DMS53 treated with DMSO at 0.1 percent for 48 hours (cell line): ENCODE results near the gene C1QL3.

Source experiments
- DNase-seq: peaks from one replicate; lab custom pipeline; 2025; ENCODE audit not compliant: unreplicated experiment; lab: John Stamatoyannopoulos, UW

The C1QL3 gene

GRCh38 chr10:16521311-16522016 lies at the start of gene C1QL3:
Gene C1QL3 (minus strand): TSS chr10:16521879. CDS start chr10:16521065, 814 bp downstream.
- no peak for DNase-seq

DNA sequence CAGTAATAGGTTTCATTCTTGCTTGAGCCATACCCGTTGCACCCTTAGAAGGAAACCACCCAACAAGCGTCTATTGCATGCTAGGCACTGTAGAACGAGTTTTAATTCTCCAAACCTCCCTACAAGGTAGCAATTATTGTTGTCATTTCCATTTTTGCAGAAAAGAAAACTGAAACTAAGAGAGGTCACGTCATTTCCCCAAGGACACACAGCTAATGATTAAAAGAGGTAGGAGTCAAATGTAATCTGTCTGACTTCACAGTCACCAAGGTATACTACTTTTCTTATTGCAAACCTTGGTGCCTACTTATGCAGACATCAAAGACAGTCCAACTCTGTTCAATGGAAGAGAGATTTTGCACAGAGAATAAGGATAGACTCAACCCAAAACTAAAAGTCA lies 49.1 kb upstream of the C1QL3 start:
- no peak for DNase-seq

GRCh38 chr10:16566202-16566805 lies 44.6 kb upstream of the C1QL3 start:
- no peak for DNase-seq

GRCh38 chr10:16565604-16566003 lies 43.9 kb upstream of the C1QL3 start:
- DNase-seq = no peak

DNA sequence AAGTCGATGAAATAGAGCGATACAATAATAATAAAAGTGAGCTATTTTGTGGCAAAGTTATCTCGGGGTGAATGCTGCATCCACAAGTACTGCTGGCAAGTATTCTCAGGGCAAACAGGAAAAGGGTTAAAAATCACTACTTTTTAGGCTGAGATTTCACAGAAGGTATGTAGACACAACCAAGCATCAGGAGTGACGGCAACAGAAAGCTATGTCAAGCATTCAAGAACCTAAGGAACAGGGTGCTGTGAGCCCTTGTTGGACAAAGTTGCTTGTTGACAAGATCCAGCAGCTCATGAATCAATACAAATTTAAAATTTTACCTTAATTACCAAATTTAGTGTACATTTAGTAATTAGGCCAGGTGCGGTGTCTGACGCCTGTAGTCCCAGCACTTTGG lies 41.2 kb upstream of the C1QL3 start:
- DNase-seq = no peak

DNA sequence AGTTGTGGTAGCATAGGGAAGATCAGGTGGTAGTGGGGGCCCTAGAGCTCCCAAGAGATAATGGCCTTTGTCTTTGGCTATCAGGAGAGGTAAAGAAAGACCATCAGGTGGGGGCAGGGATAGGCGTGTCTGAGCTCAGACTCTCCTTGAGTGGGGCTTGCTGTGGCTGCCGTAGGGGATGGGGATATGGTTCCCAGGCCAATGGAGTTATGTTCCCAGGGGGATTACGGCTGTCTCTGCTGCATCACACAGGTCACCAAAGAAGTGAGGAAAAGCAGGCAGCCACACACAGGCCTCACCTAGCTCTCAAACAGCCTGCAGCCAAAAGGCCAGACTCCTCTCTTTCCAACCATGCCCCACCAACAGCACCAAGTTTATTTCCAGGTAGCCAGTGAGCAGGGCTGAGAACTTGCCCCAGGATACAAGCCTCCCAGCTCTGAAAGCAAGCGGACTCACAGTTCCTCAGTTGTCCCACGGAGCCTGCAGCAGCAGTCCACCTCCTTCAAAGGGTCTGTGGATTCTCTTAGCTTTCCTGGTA lies 37.6 kb upstream of the C1QL3 start:
- no peak for DNase-seq

- DNase-seq = no peak
Observed at GRCh38 chr10:16547973-16548372, 26.3 kb upstream of the C1QL3 start.

DNA sequence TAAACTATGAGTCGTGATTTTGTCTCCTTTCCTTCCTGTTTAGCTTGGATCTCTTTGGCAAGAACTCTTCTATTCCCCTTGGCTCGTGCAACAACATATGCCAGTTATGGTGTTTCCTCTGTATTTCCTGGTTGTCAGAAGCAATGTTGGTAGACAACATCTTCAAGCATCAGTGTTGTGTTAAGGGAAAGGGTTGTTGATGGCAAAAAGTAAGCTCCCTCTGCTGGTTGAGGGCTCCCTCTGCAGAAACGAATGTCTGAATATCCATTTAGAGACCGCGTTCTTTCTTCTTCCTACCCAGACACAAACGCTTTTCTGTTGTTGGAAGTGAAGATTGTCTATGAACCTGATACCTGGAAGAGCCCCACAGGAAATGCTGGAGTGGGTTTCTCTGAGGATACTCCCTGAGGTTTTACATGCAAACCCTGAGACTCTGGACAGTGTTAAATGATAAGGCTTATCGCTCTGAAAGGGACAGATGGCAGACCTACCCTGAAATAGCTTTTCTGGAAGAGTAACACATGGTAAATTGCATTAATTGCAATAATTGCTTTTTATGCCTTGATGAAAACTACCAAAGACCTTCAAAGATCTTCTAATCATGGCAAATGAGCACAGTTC lies 23.5 kb upstream of the C1QL3 start:
- DNase-seq = peak; percentile 78

DNA sequence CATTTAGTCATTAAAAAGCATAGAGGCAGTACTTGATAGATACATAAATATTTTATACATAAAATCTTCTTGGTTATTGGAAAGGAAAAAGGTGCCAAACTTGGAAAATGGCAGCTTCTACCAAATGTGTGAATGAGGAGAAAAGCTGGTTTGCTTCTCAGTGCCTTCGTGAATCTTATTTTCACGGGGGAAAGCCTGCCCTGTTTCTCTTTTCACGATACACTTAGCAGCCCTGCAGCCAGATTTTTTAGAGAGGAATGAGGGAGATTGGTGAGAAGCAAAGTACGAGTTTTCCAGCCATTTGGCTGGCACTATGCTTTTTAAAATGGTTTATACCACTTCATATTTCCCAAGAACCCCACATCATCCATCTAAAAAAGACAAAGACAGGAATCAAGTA lies 22.9 kb upstream of the C1QL3 start:
- DNase-seq = no peak

- no peak for DNase-seq
Observed at GRCh38 chr10:16544099-16544498, 22.4 kb upstream of the C1QL3 start.

- DNase-seq = no peak
Observed at GRCh38 chr10:16536155-16536554, 14.5 kb upstream of the C1QL3 start.

DNA sequence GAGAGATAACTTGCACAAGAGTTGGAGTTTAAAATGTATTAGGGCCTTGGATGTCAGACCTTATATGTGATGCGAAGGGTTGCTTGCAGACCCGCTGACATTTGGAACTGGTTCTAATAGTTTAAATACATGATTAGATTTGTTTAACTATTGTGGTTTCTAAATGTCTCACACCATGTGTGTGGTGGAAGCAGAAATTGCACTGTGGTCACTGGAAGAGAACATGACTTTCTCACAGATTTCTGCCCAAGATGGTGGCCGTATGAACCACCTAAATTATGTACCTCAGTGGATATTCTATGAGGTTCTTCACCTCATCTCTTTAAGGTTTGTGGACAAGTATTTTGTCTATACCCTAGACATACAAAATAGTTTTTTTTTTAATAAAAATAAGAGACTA lies 8.2 kb upstream of the C1QL3 start:
- DNase-seq = no peak

DNA sequence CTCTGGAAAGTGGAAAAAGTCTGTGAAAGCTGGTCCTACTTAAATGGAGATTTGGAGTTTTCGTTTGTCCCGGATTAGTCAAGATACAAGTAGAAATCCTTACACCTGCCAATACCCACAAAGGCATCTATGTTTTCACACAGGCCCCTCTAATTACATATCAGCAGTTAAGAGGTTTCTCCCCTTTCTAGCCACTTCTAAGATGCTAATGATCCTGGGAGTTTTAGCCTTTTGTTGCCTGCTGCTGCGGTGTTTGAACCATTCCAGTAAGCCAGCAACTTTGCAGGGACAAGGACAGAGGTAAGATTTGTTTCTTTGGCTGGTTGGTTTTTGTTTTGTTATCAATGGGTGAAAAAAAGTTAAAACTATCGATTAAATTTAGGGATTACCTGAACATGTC lies 5.8 kb upstream of the C1QL3 start:
- no peak for DNase-seq

GRCh38 chr10:16520900-16521299 lies 779 bp downstream of the C1QL3 start:
- no peak for DNase-seq

DNA sequence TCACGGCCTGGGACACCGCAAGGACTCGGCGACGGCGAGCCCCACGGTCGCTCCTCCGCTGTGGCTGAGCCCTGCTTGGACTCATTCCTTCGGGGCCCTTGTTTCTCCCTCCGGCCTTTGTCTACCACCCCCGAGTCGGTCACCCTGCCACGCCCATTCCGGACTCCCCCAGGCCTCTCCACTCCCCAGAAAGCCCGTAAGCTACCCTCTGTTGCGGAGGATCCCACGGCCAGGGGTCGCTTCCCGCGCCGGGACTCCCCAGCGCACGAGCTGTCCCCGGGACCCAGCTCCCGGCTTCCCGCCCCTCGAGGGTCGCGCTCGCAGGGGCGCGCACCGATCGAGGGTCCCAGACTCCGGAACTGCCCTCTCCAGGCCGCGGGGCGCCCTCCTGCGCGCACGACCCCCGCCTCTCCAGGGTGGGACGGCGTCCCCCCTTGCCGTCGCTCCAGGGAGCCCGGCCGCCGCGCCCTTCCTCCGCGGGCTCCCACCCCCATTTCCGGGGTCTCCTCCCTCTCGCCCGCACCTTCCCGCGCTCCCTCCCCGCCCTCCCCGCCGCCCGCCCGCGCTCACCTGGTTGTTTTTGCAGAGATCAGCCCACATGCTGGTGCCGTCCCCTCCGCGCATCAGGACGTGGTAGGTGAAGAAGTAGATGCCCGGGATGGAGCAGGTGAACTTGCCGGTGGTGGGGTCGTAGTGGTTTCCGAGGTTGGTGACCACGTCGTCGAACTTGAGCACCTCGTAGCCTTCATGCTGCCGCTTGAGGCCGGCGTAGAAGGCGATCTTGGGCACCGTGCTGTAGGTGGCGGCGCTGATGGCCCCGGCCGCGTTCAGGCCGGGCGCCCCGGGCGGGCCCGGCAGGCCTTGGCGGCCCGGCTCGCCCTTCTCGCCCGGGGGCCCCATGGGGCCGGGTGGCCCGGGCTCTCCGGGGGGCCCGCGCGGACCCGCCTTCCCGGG lies 1.5 kb downstream of the C1QL3 start:
- DNase-seq = no peak

- no peak for DNase-seq
Observed at GRCh38 chr10:16519250-16519907, 2.3 kb downstream of the C1QL3 start.

- no peak for DNase-seq
Observed at GRCh38 chr10:16518822-16519221, 2.9 kb downstream of the C1QL3 start.

- no peak for DNase-seq
Observed at GRCh38 chr10:16510843-16511242, 10.8 kb downstream of the C1QL3 start.

- no peak for DNase-seq
Observed at GRCh38 chr10:16509996-16510395, 11.7 kb downstream of the C1QL3 start.

DNA sequence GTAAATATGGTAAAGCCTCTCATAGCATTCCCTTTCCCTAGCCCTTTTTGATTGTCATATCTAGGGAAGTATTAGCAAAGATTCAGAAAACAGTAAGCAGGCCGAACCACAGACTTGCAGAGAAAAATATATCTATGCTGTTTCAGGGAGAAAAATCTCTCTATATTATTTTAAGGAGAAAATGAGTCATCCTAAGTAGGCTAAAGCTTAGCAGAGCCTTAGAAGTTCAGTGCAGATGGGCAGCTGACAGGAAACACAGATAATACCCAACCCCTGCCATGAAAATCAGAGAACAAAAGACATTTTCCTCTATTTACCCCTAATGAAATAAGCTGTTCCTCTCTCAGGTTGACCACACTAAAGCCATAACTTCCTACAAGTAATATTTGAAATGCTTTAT lies 16.5 kb downstream of the C1QL3 start:
- DNase-seq = no peak

DNA sequence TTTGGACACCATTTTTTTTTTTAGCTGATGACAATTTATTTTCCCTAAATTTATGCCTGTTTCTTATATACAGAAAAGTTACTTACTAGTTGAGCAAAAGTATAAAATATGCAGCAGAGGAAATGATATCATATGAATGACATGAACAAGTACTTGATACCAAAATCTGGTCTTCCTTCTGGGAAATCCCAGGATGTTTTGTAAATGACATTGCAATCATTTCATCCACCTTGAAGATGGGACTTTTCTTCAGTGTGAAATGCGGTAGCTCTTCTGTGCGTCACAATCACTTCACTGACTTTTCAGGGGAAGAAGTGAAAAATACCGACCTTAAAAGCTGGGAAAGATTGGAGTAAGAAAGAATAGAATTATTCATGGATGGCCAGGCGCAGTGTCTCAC lies 23.8 kb downstream of the C1QL3 start:
- no peak for DNase-seq
